Right renal pelvis (tissue), 4 donors: ENCODE data around the gene GULP1. TPM values are rescaled to one million over a fixed set of nuclear protein-coding genes. Genes with fewer than 3 reads are reported as not detected.

Experiments
- DNase-seq, 4 donors: peaks; one replicate each; pipeline ENCODE4 v3.0.0-alpha.2; 2013; ENCODE audit warnings: low read depth in 4 of 4, low spot score in 3 of 4, missing footprints in 1 of 4
- polyA plus RNA-seq, 4 donors: library from polyadenylated mRNA; unstranded; fragments of 120-200 nt; gene quantifications; one replicate each; pipeline ENCODE4 v1.2.1, GENCODE V29; 2013; ENCODE audit not compliant: insufficient read length in 4 of 4

The GULP1 gene
- polyA plus RNA-seq, 4 donors: 60.1 to 71.4 (median 67.0) TPM

- DNase-seq: no peak
Observed at GRCh38 chr2:188364033-188364630, 72.5 kb downstream of the GULP1 start.

- no peak for DNase-seq
Observed at GRCh38 chr2:188365058-188365641, 73.5 kb downstream of the GULP1 start.

GRCh38 chr2:188367164-188367563 is 75.5 kb downstream of the GULP1 start:
- no peak for DNase-seq

- peak in 1 of 4 donors; percentile 2 for DNase-seq
Observed at GRCh38 chr2:188369365-188369764, 77.7 kb downstream of the GULP1 start.

- no peak for DNase-seq
Observed at GRCh38 chr2:188378371-188378950, 86.8 kb downstream of the GULP1 start.

GRCh38 chr2:188379748-188380147 is 88.1 kb downstream of the GULP1 start:
- DNase-seq: no peak

- DNase-seq: no peak
Observed at GRCh38 chr2:188380280-188380679, 88.6 kb downstream of the GULP1 start.

- DNase-seq: no peak
Observed at GRCh38 chr2:188381614-188382013, 89.9 kb downstream of the GULP1 start.

- no peak for DNase-seq
Observed at GRCh38 chr2:188382107-188382506, 90.4 kb downstream of the GULP1 start.

GRCh38 chr2:188383158-188383557 is 91.5 kb downstream of the GULP1 start:
- no peak for DNase-seq

GRCh38 chr2:188385857-188386256 is 94.2 kb downstream of the GULP1 start:
- no peak for DNase-seq

GRCh38 chr2:188388831-188389230 is 97.2 kb downstream of the GULP1 start:
- DNase-seq: no peak

- no peak for DNase-seq
Observed at GRCh38 chr2:188391354-188391753, 99.7 kb downstream of the GULP1 start.

GRCh38 chr2:188394931-188395472 is 103.3 kb downstream of the GULP1 start:
- DNase-seq: no peak

GRCh38 chr2:188395903-188396689 is 104.4 kb downstream of the GULP1 start:
- no peak for DNase-seq

- no peak for DNase-seq
Observed at GRCh38 chr2:188399159-188399558, 107.5 kb downstream of the GULP1 start.

GRCh38 chr2:188403676-188404075 is 112.0 kb downstream of the GULP1 start:
- DNase-seq: no peak

GRCh38 chr2:188404341-188405004 is 112.8 kb downstream of the GULP1 start:
- no peak for DNase-seq

GRCh38 chr2:188406414-188406813 is 114.7 kb downstream of the GULP1 start:
- DNase-seq: no peak

GRCh38 chr2:188410504-188411235 is 119.0 kb downstream of the GULP1 start:
- DNase-seq: no peak
